ENCODE data around the gene TTC9B. TPM values are rescaled to one million over a fixed set of nuclear protein-coding genes. Genes with fewer than 3 reads are reported as not detected.

The TTC9B gene
- polyA plus RNA-seq (2014; cell fraction: cytosol; rRNA removed), result 119 and 124 TPM in 2 replicates
- polyA plus RNA-seq (2014; cell fraction: nucleus; rRNA removed), result 343 and 363 TPM in 2 replicates

DNA sequence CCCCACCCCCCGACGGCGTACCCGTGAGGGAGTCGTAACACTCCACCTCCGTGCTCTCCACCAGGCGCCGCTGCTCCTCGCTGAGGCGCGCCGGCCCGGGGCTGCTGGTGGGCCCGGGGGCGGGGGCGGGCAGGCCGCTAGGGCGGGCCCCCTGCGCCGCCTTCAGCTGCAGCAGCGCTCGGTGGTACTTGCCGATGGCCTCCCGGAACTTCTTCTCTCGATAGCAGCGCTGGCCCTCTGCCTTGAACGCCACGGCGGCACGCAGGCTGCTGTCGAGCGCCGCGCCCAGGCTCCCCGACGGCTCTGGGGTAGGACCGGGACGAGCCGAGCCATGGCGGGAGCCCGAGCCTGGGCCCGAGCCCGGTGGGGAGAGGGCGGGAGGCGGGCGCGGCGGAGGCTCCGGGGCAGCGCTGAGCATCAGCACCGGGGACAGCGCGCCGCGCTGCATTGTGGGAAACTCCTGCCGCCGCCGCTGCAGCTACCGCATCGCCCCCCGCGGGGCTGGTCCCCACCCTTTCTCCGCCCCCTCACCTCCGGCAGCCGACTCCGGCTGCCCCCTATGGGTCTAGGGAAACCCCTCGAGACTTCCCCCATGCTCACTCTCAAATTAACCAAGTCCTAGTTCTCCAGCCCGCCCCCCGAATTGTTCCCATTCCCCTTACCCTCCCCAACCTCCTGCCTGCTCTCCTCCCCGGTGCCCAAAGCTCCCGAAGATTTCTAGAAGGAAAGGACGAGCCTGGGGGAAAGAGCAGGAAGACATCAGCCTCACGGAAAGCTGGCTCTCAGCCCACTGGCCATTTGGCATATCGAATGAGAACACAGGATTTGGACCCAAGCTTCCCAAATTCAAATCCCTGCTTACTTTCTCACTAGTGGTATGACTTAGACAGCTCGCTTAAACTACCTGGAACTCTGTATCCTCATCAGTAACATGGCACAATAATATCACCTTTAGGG is at the start of gene TTC9B:
Gene TTC9B (minus strand): TSS at position 451 of the 957 bp plus-strand sequence. CDS start 3 bp downstream, at position 448.
- peak; percentile 76 for DNase-seq (ENCODE audit: low spot score)

DNA sequence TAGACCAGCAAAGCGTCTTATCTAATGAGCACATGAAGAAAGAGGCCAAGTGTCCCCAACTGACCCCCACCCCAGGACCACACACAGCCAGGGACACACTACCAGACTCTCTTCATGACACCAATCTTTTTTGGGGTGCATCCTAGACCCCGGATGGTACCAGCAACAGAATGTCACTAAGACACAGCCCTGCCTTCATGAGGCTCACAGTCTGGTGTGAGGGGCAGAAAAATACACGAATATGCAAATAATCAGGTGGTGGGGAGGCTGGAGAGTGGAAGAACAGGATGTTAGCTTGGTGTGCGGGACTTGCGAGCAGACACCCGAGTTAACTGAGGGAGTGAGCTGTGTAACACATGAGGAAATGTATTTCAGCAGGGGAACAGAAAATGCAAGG is 49.4 kb upstream of the TTC9B start:
- no peak for DNase-seq (ENCODE audit: low spot score)

DNA sequence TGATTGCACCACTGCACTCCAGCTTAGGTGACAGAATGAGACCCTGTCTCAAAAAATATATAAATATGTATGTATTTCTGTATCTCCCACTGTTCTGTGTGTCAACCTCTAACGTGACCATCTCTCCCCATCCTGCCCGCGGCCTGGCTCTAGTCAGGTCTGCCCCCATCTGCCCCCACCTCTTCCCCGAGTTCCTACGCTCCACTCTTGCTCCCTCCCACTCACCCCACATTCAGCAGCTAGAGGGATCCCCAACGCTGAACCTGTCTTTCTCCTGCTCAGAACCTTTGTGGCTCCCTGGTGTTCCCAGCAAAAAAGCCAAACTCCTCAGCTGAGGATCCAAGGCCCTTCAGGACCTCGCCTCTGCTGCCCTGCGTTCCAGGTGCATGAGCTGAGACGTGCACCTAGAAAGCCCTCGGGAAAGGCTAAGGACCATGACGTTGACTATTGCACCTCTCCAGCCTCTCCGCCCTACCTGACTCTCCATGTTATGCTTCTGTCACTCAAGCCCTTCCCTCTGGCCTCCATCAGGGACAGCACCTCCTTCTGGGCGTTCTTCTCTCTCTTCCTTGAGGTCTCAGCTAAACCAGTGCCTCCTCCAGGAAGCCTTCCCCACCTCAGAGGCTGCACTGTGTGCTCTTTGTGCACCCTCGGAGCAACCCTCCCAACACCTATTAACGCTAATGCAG is 48.9 kb upstream of the TTC9B start:
- no peak for DNase-seq (ENCODE audit: low spot score)

DNA sequence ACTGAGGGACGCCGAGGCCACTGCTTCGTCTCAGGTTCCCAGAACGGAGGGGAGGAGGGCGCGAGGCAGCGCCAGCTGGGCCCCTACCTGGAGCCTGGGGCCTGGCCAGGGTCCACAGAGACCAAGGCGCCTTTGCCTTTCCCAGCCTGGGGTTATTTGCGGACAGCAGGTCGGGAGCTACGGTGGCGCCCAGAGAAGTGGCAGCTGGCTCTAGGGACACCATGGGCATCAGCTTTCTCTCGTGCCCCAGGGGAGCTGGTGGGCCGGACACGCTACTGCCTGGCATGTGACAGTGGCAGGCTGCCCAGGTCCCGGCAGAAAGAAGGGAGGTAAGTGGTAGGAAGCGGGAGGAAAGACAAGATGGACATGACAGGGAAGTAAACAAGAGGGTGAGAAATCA is 47.9 kb upstream of the TTC9B start:
- no peak for DNase-seq (ENCODE audit: low spot score)

DNA sequence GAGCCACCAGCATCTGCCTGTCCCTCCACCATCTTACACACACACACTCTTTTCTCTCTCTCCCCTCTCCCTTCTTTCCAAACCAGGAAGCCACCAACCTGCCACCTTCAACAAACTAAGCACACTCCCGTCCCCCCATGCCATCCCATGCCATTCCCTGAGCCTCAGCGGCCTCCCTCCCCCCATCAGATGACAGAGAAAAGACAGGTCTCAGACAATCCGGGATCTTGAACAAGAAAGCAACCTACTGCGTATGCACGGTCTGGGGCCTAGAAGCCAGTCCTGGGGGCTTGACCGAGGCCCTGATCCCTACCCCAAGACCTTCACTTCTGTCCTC is 47.5 kb upstream of the TTC9B start:
- DNase-seq (ENCODE audit: low spot score), result no peak

DNA sequence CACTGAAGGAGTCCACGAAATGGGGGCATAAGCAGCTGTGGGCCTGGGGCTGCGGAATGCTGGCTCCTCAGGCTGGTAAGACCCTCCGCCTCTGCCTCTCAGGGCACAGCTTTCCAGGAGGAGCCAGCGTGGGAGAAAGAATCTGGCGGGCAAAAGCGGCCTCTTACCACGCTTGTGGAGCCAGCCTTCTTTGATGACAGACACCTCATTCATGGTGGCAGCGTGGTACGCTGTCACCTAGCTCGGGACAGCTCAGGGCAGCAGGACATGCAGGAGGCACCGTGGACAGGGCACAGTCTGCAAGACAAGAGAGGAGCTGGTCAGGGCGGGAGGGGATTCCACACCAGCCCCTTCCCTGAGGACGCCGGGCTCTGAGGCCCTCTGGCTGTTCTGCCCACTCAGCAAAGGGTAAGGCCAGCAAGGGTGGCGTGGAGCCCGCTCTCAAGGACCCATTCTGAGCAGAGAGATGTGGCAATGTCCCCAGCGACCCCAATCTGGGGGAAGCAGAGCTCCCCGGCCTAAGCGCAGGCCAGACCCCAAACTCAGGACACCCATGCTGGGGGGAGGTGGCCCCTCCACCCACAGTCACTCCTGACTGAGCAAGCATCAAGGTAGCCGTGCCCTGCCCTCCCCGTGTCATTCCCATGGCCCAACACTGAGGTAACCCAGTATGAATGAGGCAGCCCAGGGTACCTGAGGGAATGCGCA is 47.0 kb upstream of the TTC9B start:
- DNase-seq (ENCODE audit: low spot score), result no peak

DNA sequence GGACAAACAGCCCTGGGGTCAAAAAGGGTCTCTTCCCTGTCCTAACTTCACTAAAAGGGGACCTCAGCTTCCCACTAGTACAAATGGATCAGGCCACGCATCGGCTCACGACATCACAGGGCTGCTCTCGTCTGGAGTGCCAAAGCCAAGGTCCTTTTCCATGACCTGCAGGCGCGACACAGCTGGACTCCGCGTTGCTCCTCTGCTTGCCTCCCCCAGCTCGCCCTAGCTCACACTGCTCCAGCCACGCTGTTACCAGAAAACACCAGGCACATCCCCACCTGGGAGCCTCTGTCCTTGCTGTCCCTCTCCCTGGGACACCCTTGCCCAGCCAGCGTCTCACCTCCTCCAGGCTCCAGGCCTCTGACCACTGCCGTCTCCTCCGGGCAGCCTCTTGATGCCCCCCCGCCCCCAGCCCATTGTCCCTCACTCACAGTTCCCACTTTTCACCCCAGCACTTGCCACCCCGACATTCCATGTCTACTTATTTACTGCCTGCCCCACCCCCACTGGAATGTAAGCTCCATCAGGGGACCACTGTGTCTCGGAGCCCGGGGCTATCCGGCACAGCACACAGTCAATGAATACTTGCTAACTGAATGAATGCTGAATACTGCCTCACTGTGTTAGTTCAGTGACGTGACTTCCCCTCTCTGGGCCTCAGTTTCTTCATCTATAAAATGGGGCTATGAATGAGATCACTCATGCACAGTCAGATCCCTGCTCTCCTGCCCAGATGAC is 46.3 kb upstream of the TTC9B start:
- no peak for DNase-seq (ENCODE audit: low spot score)

DNA sequence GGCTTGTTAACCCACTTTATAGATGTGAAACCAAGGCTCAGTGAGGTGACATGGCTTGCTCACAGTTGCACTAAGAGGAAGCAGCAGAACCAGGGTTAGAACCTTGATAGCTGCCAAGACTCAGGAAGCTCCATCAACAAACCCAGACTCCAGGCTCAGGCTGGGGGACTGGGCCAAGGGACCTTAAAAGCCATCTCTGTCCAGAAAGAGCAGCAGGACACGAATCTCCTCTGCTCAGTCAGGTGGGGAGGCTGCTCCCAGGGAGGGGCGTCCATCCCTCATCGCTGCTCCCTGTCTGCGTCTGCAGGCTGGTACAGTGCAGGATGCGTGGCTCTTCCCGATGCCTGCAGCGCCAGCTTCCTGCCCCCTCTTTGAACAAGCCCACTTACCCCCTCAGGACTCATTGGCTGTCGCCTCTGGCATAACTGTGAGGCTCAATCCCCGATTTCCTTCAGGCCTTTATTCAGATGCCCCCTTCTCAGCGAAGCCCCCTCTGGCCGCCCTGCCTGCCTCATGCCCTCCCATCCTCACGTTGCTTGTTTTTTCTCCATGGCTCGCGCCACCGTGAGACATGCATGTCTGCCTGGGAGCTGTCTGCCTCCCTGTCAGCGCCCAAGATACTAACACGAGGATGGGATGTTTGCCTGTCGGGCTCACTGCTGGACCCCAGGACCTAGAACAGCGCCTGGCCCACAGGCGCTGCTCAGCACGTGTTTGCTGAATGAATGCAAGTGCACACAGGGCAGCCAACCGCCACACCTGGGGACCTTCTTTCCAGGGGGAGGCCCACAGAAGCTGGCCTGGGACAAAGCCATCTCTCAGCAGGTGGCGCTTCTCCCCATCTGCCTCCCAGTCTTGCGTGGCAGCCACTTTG is 45.5 kb upstream of the TTC9B start:
- DNase-seq (ENCODE audit: low spot score), result no peak

DNA sequence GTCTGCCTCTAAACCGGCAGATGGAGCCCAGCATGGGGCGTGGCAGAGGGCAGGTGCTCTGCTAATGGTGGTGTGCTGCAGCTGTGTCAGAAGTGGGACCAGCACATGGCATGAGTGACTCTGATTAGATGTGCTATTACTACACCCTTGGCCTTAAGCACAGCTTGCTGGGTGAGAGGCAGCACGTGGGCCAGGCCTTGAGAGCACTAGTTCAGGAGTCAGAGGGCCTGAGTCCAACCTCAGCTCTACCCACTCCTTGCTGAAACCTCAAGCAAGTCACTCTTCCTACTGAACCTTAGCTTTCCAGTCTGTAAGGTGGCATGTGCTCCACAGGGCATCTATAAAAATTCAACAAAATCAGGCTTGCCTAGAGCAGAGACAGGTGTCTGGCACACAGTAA is 44.2 kb upstream of the TTC9B start:
- DNase-seq (ENCODE audit: low spot score), result no peak

DNA sequence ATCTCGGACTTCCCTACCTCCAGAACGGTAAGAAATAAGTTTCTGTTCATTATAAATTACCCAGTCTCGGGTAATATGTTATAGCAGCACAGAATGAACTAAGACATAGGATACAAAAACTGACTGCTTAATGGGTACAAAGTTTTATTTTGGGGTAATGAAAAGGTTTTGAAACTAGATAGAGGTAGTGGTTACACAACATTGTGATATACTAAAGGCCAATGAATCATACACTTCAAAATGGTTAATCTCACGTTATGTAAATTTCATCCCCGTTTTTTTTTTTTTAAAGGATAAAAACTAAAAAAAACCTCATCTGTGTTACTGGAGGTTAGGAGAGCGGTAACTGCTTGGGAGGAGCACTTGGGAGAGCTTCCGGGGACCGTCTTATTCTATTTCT is 43.4 kb upstream of the TTC9B start:
- no peak for DNase-seq (ENCODE audit: low spot score)

DNA sequence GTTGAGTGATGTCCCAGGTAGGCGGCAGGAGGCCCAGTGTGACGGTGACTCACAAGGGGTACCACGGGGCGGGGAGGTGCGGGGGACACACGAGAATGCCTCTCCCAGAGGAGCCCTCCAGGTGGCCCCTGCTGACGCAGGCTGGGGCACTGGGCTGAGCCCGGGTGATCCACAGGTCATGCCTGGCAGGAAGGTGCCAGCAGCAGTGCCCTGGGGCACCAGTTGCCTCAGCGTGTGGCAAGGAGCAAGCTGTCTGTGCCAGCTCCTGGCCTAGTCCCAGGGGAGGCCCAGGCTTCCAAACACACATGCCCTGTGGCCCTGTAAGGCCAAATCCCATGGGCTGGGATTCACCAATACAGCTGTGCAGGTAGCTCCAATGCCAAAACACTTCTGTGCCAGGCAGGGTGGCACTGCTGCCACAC is 38.9 kb upstream of the TTC9B start:
- no peak for DNase-seq (ENCODE audit: low spot score)

DNA sequence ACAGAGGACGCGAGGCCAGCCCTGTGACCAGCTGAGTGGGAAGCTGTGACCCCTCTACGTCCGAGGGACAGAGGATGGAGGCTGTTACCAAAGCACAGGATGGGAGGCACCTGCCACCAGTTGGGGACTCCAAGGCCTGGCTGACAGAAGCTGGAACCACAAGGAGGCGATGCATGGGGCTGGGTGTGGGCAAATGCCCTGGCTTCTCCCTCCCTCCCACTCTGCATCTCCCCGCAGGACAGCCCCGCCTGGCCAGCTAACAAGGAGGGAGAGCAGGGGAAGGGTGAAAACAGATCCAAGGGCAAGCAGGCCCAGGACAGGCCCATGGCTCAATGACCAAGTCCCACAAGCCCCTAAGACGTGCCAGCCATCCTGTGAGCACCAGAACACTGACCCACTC is 38.3 kb upstream of the TTC9B start:
- no peak for DNase-seq (ENCODE audit: low spot score)

DNA sequence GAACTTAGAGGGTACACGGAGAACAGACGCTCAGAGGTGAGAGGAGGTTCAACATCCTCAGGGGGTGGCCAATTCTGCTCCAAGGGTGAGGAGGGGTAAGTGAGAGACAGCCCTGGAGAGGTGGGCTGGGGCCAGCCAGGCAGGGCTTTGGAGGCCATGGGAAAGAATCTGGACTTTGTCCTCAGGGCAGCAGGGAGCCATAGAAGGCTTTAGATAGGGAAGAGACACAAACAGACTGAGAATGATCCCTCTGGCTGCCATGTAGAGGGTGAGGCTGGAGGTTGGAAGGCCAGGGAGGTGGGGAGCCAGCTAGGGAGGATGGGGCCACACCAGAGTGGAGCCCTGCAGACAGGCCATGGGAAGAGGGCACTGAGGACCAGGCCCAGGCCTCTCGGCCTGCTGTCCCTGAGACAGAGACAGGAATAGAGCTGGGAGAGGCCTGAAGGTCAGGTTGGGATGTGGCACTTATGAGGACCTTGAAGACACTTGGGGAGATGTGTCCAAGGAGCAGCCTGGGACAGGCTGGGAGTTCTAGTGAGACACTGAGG is 37.5 kb upstream of the TTC9B start:
- DNase-seq (ENCODE audit: low spot score), result no peak

DNA sequence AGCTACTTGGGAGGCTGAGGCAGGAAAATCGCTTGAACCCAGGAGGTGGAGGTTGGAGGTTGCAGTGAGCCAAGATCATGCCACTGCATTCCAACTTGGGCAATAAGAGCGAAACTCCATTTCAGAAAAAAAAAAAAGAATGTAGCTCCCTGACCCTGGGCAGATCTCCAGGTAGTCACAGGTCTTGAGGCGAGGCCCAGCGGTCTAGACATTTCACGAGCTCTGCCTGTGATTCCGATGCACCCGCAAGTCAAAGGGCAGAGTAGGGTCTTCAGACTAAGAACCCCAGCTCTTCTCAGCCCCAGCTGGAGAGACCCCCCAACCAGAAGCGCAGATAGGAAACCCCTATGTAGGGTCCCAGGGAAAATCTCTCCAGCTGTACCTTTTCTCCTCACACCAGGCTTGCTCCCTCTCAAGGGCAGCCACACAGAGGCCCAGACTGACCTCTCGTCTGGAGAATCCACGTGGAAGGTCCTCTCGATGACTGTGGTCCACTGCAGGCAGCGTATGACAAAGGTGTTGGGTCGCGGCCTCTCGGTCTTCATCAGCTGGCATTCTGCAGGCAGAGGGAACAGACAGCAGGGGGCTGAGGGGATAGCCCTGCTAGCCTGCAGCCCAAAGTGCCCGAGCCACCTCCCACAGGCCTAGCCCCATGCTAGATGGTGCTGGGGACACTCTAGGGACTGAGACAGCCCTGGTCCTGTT is 36.7 kb upstream of the TTC9B start:
- DNase-seq (ENCODE audit: low spot score), result no peak

DNA sequence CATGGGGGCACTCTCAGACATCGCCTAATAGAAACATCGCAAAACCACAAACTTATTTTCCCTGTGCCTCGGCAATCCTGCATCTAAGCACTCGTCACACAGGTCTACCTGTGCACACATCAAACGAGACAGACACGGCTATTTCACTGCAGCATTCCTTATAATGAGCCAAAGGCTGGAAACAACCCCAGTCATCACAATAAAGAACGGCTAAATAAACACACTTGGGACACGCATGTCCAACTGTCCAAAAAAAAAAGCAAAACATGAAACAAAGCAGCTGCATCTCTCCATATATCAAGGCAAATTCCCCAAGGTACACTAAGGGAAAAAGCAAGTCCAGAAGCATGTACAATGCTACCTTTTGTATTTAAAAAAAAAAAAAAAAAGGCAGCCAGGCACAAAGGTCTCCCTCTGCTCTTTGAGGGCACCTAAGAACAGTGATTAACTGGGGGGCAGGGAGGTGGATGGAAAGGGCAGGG is 35.5 kb upstream of the TTC9B start:
- DNase-seq (ENCODE audit: low spot score), result no peak

DNA sequence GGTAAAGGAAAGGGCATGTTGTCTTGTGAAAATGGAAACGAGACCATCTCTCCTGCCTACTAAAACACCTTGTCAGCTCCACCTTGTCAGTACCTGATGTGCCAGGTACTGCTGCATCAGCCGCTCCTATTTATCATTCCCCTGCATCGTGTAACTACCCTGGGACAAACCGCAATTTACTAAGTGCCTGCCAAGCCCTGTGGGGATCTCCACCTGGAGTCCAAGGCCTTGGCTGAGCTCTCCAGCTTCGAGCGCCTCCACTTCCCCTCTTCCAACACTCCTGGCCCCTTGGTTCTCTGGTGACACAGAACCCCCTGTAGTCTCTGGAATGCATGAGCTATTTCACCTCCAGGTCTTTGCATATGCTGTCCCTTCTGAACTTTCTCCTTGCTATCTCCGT is 34.2 kb upstream of the TTC9B start:
- DNase-seq (ENCODE audit: low spot score), result no peak

DNA sequence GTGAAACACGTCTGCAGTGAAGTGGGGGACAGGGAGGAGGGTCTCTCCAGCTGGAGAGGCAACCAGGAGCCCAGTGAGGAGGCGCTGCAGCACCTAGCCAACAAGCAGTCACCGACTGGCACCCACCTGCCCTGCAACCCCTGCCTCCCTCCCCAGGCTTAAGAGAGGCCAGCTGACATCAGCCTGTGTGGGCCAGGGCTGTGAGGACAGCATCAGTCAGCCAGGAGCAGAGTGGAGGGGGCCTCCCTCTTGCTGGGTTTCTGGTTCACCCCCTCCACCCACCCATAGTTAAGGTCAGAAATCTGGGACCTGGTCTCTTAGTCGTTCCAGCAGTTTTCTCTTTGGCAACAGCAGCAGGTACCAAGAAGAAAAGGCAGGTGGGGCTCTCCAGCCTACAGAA is 33.8 kb upstream of the TTC9B start:
- no peak for DNase-seq (ENCODE audit: low spot score)

DNA sequence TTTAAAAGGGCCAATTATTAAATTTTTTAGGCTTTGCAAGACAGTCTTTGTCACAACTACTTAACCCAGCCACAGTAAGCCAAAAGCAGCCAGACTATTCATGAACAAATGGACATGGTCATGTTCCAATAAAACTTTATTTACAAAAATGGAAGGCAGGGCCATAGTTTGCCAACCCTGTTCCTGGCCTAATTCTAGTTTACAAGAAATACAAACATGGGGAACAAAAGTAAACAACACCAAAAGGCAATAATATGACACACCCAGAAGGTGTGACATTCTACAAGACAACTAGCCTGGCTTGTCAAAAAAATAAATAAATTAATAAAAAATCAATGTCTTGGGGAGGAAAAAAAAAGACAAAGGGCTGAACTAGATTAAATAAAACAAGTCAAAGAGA is 33.1 kb upstream of the TTC9B start:
- no peak for DNase-seq (ENCODE audit: low spot score)

DNA sequence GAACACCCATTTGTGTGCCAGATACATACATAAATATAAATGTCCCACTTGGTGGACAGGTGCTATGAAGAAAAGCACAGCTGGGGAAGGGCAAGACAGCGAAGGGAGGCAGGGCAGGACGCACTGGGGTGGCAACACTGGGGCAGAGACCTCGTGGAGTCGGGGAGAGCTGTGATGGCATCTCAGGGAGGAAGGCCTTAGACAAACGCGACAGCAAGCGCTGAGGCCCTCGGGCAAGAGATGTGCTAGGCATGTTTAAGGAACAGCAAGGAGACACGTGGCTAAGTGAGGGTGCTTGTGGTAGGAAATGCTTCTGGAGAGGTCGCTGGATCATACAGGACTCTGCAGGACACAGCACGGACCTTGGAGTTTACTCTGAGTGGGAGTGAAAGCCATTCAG is 31.6 kb upstream of the TTC9B start:
- DNase-seq (ENCODE audit: low spot score), result no peak
